Measurements from ENCODE around the gene TNNT3.

Gene TNNT3

GRCh38 chr11:1894759-1895158 is 24.7 kb upstream of the TNNT3 start:
- DNase-seq (ENCODE audit: low read depth in 4 of 4, low spot score in 1 of 4) = no peak

- no peak for DNase-seq (ENCODE audit: low read depth in 4 of 4, low spot score in 1 of 4)
Observed at GRCh38 chr11:1896468-1896867, 23.0 kb upstream of the TNNT3 start.

- DNase-seq (ENCODE audit: low read depth in 4 of 4, low spot score in 1 of 4) = no peak
Observed at GRCh38 chr11:1896923-1897322, 22.6 kb upstream of the TNNT3 start.

- no peak for DNase-seq (ENCODE audit: low read depth in 4 of 4, low spot score in 1 of 4)
Observed at GRCh38 chr11:1899090-1899489, 20.4 kb upstream of the TNNT3 start.

- no peak for DNase-seq (ENCODE audit: low read depth in 4 of 4, low spot score in 1 of 4)
Observed at GRCh38 chr11:1899686-1900085, 19.8 kb upstream of the TNNT3 start.

- DNase-seq (ENCODE audit: low read depth in 4 of 4, low spot score in 1 of 4) = no peak
Observed at GRCh38 chr11:1906181-1906580, 13.3 kb upstream of the TNNT3 start.

- DNase-seq (ENCODE audit: low read depth in 4 of 4, low spot score in 1 of 4) = no peak
Observed at GRCh38 chr11:1906611-1907423, 12.7 kb upstream of the TNNT3 start.

- no peak for DNase-seq (ENCODE audit: low read depth in 4 of 4, low spot score in 1 of 4)
Observed at GRCh38 chr11:1908618-1909017, 10.9 kb upstream of the TNNT3 start.

- no peak for DNase-seq (ENCODE audit: low read depth in 4 of 4, low spot score in 1 of 4)
Observed at GRCh38 chr11:1909524-1909923, 10.0 kb upstream of the TNNT3 start.

GRCh38 chr11:1912289-1912878 is 7.1 kb upstream of the TNNT3 start:
- no peak for DNase-seq (ENCODE audit: low read depth in 4 of 4, low spot score in 1 of 4)

GRCh38 chr11:1913271-1914060 is 6.0 kb upstream of the TNNT3 start:
- DNase-seq (ENCODE audit: low read depth in 4 of 4, low spot score in 1 of 4) = no peak

GRCh38 chr11:1915795-1916131 is 3.7 kb upstream of the TNNT3 start:
- DNase-seq (ENCODE audit: low read depth in 4 of 4, low spot score in 1 of 4) = no peak

- no peak for DNase-seq (ENCODE audit: low read depth in 4 of 4, low spot score in 1 of 4)
Observed at GRCh38 chr11:1916132-1916985, 3.1 kb upstream of the TNNT3 start.

GRCh38 chr11:1916986-1917522 is 2.4 kb upstream of the TNNT3 start:
- DNase-seq (ENCODE audit: low read depth in 4 of 4, low spot score in 1 of 4) = no peak

GRCh38 chr11:1917523-1918435 is 1.7 kb upstream of the TNNT3 start:
- DNase-seq (ENCODE audit: low read depth in 4 of 4, low spot score in 1 of 4) = no peak

GRCh38 chr11:1918436-1919315 is 827 bp upstream of the TNNT3 start:
- DNase-seq (ENCODE audit: low read depth in 4 of 4, low spot score in 1 of 4) = no peak

- no peak for DNase-seq (ENCODE audit: low read depth in 4 of 4, low spot score in 1 of 4)
Observed at GRCh38 chr11:1920128-1920908, 815 bp downstream of the TNNT3 start.

GRCh38 chr11:1920909-1921573 is 1.5 kb downstream of the TNNT3 start:
- no peak for DNase-seq (ENCODE audit: low read depth in 4 of 4, low spot score in 1 of 4)

Measured in stimulated activated CD4-positive, alpha-beta T cell treated with anti-CD3 and anti-CD28 coated beads, Interleukin-1b, Interleukin-23, amount 100 ng/mL, for 24 hours (primary cell).